Ishikawa (cell line): ENCODE results near the gene CPED1.

ENCODE experiments used
- CEBPB ChIP-seq: IDR thresholded peaks from 2 replicates; pipeline ENCODE4 v1.6.1; 2012
- CREB1 ChIP-seq: IDR thresholded peaks from 2 replicates; pipeline ENCODE4 v1.6.1; 2012; ENCODE audit warnings: low read depth
- EGR1 ChIP-seq: IDR thresholded peaks from 2 replicates; pipeline ENCODE4 v1.6.1; 2012
- EP300 ChIP-seq: IDR thresholded peaks from 2 replicates; pipeline ENCODE4 v1.6.1; 2012; ENCODE audit warnings: borderline replicate concordance
- FOXM1 ChIP-seq: IDR thresholded peaks from 2 replicates; pipeline ENCODE4 v1.6.1; 2012; ENCODE audit warnings: low read depth, borderline replicate concordance
- NFIC ChIP-seq: IDR thresholded peaks from 2 replicates; pipeline ENCODE4 v1.6.1; 2012
- RAD21 ChIP-seq: IDR thresholded peaks from 2 replicates; pipeline ENCODE4 v1.6.1; 2012; ENCODE audit warnings: low read depth
- REST ChIP-seq: IDR thresholded peaks from 2 replicates; pipeline ENCODE4 v1.6.1; 2012; ENCODE audit warnings: low read depth, mild to moderate bottlenecking
- TAF1 ChIP-seq: IDR thresholded peaks from 2 replicates; pipeline ENCODE4 v1.6.1; 2012; ENCODE audit warnings: low read depth, mild to moderate bottlenecking
- TCF12 ChIP-seq: IDR thresholded peaks from 2 replicates; pipeline ENCODE4 v1.6.1; 2012; ENCODE audit warnings: low read depth
- TEAD4 ChIP-seq: IDR thresholded peaks from 2 replicates; pipeline ENCODE4 v1.6.1; 2012
- YY1 ChIP-seq: IDR thresholded peaks from 2 replicates; pipeline ENCODE4 v1.6.1; 2012; ENCODE audit warnings: low read depth
- ZBTB7A ChIP-seq: IDR thresholded peaks from 2 replicates; pipeline ENCODE4 v1.6.1; 2012; ENCODE audit warnings: low read depth
- TF ChIP-seq, protein P1 (sequence below): IDR thresholded peaks from 2 replicates; pipeline ENCODE4 v1.6.1; 2012
- TF ChIP-seq, protein P2 (sequence below): IDR thresholded peaks from 2 replicates; pipeline ENCODE4 v1.6.1; 2012

The CPED1 gene

GRCh38 chr7:121102619-121103018 lies 114.1 kb downstream of the CPED1 start:
- TF ChIP-seq CREB1, result no peak
- no peak for TF ChIP-seq NFIC
- no peak for TF ChIP-seq RAD21
- TF ChIP-seq, protein P1, sequence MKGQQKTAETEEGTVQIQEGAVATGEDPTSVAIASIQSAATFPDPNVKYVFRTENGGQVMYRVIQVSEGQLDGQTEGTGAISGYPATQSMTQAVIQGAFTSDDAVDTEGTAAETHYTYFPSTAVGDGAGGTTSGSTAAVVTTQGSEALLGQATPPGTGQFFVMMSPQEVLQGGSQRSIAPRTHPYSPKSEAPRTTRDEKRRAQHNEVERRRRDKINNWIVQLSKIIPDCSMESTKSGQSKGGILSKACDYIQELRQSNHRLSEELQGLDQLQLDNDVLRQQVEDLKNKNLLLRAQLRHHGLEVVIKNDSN, result no peak
- TF ChIP-seq, protein P2, sequence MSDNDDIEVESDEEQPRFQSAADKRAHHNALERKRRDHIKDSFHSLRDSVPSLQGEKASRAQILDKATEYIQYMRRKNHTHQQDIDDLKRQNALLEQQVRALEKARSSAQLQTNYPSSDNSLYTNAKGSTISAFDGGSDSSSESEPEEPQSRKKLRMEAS, result no peak
- no peak for TF ChIP-seq TEAD4
- no peak for TF ChIP-seq TCF12
- no peak for TF ChIP-seq REST
- TF ChIP-seq TAF1, result no peak
- no peak for TF ChIP-seq FOXM1
- no peak for TF ChIP-seq EGR1
- no peak for TF ChIP-seq CEBPB
- no peak for TF ChIP-seq EP300

DNA sequence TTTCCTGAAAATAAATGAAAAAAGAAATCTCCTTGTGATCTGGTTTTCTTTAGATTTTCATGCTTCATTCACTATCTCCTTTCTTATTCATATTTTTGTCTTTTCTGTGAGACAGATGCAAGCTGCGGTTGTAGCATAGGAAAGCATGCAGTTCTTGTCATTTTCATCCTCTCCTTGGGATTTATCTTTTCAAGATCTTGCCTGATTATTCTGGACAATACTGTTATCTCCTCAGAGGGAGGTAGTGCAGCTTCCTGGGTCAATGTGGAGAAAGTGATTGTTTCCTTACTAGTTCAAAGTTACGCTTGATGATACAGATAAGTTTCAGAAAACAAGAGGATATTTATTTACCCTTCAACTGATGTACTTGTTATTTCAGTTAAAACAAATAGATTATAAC lies 114.6 kb downstream of the CPED1 start:
- TF ChIP-seq REST (no peak), NFIC (no peak), YY1 (no peak), TEAD4 (no peak), EP300 (no peak), RAD21 (no peak)
- TF ChIP-seq, protein P1, result no peak

- TF ChIP-seq TEAD4 (no peak), TAF1 (no peak)
- TF ChIP-seq, protein P1, result no peak
These were observed 115.1 kb downstream of the CPED1 start for GRCh38 chr7:121103579-121103978.

DNA sequence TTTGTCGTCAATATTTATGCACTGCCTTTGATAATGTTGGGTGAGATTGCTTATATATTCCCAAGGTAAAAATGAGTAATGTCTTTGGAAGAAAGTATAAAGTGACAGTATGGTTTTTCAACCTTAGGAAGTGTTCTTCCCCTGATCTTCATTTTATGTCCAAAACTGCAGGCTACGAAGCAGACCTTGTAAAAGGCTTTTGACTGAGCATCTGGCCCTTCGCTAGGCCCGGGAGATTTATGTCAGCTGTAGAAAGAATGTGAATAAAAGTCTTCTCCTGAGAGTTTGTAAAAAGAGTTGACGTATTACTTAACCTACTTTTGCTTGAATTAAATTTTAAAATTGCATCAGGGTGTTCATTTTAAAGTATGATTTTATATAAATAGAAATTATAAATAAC lies 116.8 kb downstream of the CPED1 start:
- TF ChIP-seq, protein P1, result no peak
- TF ChIP-seq CEBPB (no peak), EGR1 (no peak), NFIC (no peak), EP300 (no peak), FOXM1 (no peak), ZBTB7A (no peak)
- TF ChIP-seq, protein P2, result no peak

DNA sequence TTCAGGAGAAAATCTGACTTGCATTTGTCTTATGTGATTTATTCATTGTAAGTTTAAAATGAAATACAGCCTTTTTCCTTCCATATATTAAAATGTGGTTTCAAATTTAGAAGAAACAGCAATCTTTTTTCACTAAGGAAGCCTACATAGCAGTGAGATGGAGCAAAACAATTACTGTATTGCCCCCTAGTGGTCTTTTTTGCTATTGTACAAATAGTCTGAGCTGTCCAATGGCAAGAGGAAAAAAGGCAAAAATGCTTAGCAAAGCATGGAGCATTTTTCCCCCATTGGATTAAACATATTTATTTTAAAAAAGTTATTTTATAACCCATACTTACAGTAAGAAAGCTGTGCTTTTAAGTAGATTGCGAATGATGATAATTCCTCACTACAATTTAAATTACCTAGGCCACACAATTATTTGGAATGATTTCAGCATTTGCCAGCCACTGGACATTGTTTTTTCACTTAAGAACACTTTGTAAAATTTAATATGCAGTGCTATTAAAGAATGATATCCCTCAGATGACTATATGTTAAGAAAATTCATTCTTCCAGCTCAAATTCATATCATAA lies 119.5 kb downstream of the CPED1 start:
- no peak for TF ChIP-seq YY1
- no peak for TF ChIP-seq TAF1
- peak; percentile 68 for TF ChIP-seq RAD21
- TF ChIP-seq CEBPB, result no peak
- TF ChIP-seq, protein P2, result no peak

- TF ChIP-seq, protein P1, result no peak
- TF ChIP-seq TAF1 (no peak), RAD21 (no peak)
These were observed 120.6 kb downstream of the CPED1 start for GRCh38 chr7:121109145-121109544.
